HepG2 (cell line): ENCODE data around the gene HNRNPC. TPM values are rescaled to one million over a fixed set of nuclear protein-coding genes. Genes with fewer than 3 reads are reported as not detected.

Experiments used
- AGO2 ChIP-seq: fragments of 200-400 bp; formaldehyde crosslinking; optimal IDR thresholded peaks from 2 replicates; pipeline ENCODE3; 2017; ENCODE audit warnings: mild to moderate bottlenecking, low read depth, low read length, moderate library complexity
- ATF7 ChIP-seq, 2 experiments: fragments of 450-650 bp in 1 of 2; sonication (generic) in 1 of 2; formaldehyde crosslinking in 1 of 2; IDR thresholded peaks; 2 replicates each; pipeline versions ENCODE4 v1.4.0 to v1.6.1; 2016 to 2020; ENCODE audit warnings: antibody characterized with exemption in 1 of 2, mild to moderate bottlenecking in 1 of 2, missing genetic modification reagents in 1 of 2
- EHMT2 ChIP-seq: fragments of 200-600 bp; sonication (generic); IDR thresholded peaks from 2 replicates; pipeline ENCODE4 v1.7.0; 2017; ENCODE audit warnings: antibody characterized with exemption, low read depth, low read length, borderline replicate concordance
- FOSL1 ChIP-seq: sonication (generic); formaldehyde crosslinking; IDR thresholded peaks from 2 replicates; pipeline ENCODE4 v1.9.0; 2021; ENCODE audit warnings: missing genetic modification reagents, borderline replicate concordance
- HDAC1 ChIP-seq: sonication (generic); formaldehyde crosslinking; IDR thresholded peaks from 2 replicates; pipeline ENCODE4 v1.5.1; 2020; ENCODE audit warnings: mild to moderate bottlenecking, missing genetic modification reagents
- MAFK ChIP-seq, 2 experiments: IDR thresholded peaks in 1 of 2; conservative IDR thresholded peaks in 1 of 2; 2 replicates each; pipeline ENCODE4 v1.6.1; 2011; ENCODE audit warnings: improper control_type of control experiment in 2 of 2, low read length in 2 of 2
- MED1 ChIP-seq: sonication (generic); formaldehyde crosslinking; IDR thresholded peaks from 2 replicates; pipeline ENCODE4 v1.4.0; 2020; ENCODE audit warnings: missing genetic modification reagents
- MIXL1 ChIP-seq: IDR thresholded peaks from 2 replicates; pipeline ENCODE4 v1.6.1; 2016
- PAF1 ChIP-seq: IDR thresholded peaks from 2 replicates; pipeline ENCODE4 v1.6.1; 2016; ENCODE audit warnings: missing genetic modification reagents, missing compliant biosample characterization
- SSRP1 ChIP-seq: IDR thresholded peaks from 2 replicates; pipeline ENCODE4 v1.6.1; 2016; ENCODE audit warnings: control low read depth
- U2AF2 ChIP-seq: fragments of 200-400 bp; formaldehyde crosslinking; IDR thresholded peaks from 2 replicates; pipeline ENCODE4 v1.6.1; 2017; ENCODE audit warnings: low read depth, mild to moderate bottlenecking, low read length
- ZEB1 ChIP-seq: IDR thresholded peaks from 2 replicates; pipeline ENCODE4 v1.6.1; 2012; ENCODE audit warnings: mild to moderate bottlenecking, low read depth, inconsistent platforms; ENCODE audit not compliant: insufficient replicate concordance
- ZNF260 ChIP-seq: sonication (generic); formaldehyde crosslinking; IDR thresholded peaks from 2 replicates; pipeline ENCODE4 v1.4.0; 2020; ENCODE audit warnings: missing genetic modification reagents, low read depth, mild to moderate bottlenecking, borderline replicate concordance
- ZNF33A ChIP-seq: sonication (generic); formaldehyde crosslinking; IDR thresholded peaks from 2 replicates; pipeline ENCODE4 v1.5.1; 2020; ENCODE audit warnings: missing genetic modification reagents, mild to moderate bottlenecking, moderate library complexity, borderline replicate concordance
- ZNF34 ChIP-seq: sonication (generic); formaldehyde crosslinking; IDR thresholded peaks from 2 replicates; pipeline ENCODE4 v1.4.0; 2020; ENCODE audit warnings: mild to moderate bottlenecking, missing genetic modification reagents, borderline replicate concordance
- ZNF558 ChIP-seq: sonication (generic); formaldehyde crosslinking; IDR thresholded peaks from 2 replicates; pipeline ENCODE4 v1.9.0; 2022; ENCODE audit warnings: mild to moderate bottlenecking, missing genetic modification reagents, borderline replicate concordance
- ZNF644 ChIP-seq: IDR thresholded peaks from 2 replicates; pipeline ENCODE4 v1.6.1; 2016; ENCODE audit warnings: low read depth
- ZSCAN21 ChIP-seq: sonication (generic); formaldehyde crosslinking; IDR thresholded peaks from 2 replicates; pipeline ENCODE4 v1.8.0; 2022; ENCODE audit warnings: mild to moderate bottlenecking, missing genetic modification reagents, moderate library complexity, borderline replicate concordance
- polyA plus RNA-seq, 8 experiments: library from polyadenylated mRNA; depleted of rRNA in 3 of 8; stranded (reverse) in 7 of 8; unstranded in 1 of 8; fragments of >200 nt; fragmentation: Illumina TruSeq in 4 of 8; extraction: Trizol in 4 of 8; gene quantifications; 2 replicates each; pipeline versions ENCODE4 v1.2.1 to v1.2.3, GENCODE V29; 2011 to 2016; ENCODE audit warnings: low read depth in 4 of 8, missing spikeins in 1 of 8, mixed read lengths in 1 of 8; ENCODE audit not compliant: insufficient read depth in 1 of 8
- total RNA-seq, 5 experiments: library from RNA; depleted of rRNA; stranded (reverse); fragments of >200 nt; fragmentation: Illumina TruSeq; extraction: Trizol; gene quantifications; 2 replicates each; pipeline ENCODE4 v1.2.3, GENCODE V29; 2016; ENCODE audit warnings: low read depth in 1 of 5
- TF ChIP-seq, protein P1 (sequence below): sonication (generic); formaldehyde crosslinking; IDR thresholded peaks from 2 replicates; pipeline ENCODE4 v1.4.0; 2020; ENCODE audit warnings: missing genetic modification reagents, borderline replicate concordance
- TF ChIP-seq, protein P2 (sequence below): sonication (generic); formaldehyde crosslinking; IDR thresholded peaks from 2 replicates; pipeline ENCODE4 v1.4.0; 2020; ENCODE audit warnings: missing genetic modification reagents, borderline replicate concordance

The HNRNPC gene
- total and polyA plus RNA-seq, 2 of the 13 experiments (the other 11 are each of a cell fraction or from before 2014, with no cell fraction given): 628 to 1,099 TPM

DNA sequence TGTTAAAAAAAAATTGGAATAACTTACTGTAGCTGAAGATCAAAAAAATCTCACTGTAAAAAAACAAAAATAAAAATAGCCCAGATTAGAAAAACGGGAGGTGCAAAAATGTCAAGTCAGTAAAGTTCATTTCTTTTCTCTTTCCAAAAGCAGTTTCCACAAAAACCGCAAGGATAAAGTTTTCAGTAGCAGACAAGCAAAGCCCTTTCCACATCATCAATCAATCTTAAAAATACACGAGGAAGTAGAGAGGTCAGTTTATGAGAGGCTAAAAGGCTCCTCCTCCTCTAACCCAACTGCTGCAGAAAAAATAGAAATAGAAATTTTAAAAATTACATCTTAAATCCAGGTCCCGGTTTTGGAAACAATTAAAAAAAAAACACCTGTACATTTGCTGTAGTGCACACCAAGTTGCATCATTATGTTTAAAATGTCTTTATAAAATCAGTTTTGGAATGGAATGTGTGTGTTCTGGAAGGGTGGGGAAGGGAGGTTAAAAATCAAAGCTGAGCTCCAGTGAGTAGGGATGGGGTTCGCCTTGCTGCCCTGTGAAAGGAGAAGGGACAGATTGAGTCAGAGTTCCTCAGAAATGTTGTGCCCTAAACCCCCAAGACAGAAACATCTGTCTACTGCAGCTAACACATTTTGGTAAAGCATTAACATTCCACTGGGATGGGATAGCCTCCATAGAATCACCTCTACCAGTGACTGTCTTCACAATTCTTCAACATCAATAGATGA, 5.8 kb downstream of the HNRNPC start (continued):
- TF ChIP-seq, protein P1, sequence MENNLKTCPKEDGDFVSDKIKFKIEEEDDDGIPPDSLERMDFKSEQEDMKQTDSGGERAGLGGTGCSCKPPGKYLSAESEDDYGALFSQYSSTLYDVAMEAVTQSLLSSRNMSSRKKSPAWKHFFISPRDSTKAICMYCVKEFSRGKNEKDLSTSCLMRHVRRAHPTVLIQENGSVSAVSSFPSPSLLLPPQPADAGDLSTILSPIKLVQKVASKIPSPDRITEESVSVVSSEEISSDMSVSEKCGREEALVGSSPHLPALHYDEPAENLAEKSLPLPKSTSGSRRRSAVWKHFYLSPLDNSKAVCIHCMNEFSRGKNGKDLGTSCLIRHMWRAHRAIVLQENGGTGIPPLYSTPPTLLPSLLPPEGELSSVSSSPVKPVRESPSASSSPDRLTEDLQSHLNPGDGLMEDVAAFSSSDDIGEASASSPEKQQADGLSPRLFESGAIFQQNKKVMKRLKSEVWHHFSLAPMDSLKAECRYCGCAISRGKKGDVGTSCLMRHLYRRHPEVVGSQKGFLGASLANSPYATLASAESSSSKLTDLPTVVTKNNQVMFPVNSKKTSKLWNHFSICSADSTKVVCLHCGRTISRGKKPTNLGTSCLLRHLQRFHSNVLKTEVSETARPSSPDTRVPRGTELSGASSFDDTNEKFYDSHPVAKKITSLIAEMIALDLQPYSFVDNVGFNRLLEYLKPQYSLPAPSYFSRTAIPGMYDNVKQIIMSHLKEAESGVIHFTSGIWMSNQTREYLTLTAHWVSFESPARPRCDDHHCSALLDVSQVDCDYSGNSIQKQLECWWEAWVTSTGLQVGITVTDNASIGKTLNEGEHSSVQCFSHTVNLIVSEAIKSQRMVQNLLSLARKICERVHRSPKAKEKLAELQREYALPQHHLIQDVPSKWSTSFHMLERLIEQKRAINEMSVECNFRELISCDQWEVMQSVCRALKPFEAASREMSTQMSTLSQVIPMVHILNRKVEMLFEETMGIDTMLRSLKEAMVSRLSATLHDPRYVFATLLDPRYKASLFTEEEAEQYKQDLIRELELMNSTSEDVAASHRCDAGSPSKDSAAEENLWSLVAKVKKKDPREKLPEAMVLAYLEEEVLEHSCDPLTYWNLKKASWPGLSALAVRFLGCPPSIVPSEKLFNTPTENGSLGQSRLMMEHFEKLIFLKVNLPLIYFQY: no peak
- TF ChIP-seq ZEB1: no peak
- TF ChIP-seq ATF7 (IDR thresholded peaks at IDR 0.05): 0 out of 2 replicates have a peak, but pooled peaks have one; percentile 4
- TF ChIP-seq ATF7 (CRISPR knock-in tag; IDR thresholded peaks at IDR 0.05): no peak
- no peak for TF ChIP-seq MIXL1 (CRISPR knock-in tag)
- TF ChIP-seq HDAC1: no peak
- no peak for TF ChIP-seq FOSL1 (CRISPR knock-in tag)
- TF ChIP-seq AGO2: peak; percentile 76
- TF ChIP-seq ZSCAN21: no peak
- peak; percentile 55 to 57 for TF ChIP-seq MAFK (conservative IDR thresholded peaks at IDR 0.05 in 1 of 2, IDR thresholded peaks at IDR 0.05 in 1 of 2; ENCODE audit: low read length in 2 of 2)
- TF ChIP-seq MED1 (CRISPR knock-in tag): 0 out of 2 replicates have a peak, but pooled peaks have one; percentile 25
- 0 out of 2 replicates have a peak, but pooled peaks have one; percentile 1 for TF ChIP-seq SSRP1
- TF ChIP-seq, protein P2, sequence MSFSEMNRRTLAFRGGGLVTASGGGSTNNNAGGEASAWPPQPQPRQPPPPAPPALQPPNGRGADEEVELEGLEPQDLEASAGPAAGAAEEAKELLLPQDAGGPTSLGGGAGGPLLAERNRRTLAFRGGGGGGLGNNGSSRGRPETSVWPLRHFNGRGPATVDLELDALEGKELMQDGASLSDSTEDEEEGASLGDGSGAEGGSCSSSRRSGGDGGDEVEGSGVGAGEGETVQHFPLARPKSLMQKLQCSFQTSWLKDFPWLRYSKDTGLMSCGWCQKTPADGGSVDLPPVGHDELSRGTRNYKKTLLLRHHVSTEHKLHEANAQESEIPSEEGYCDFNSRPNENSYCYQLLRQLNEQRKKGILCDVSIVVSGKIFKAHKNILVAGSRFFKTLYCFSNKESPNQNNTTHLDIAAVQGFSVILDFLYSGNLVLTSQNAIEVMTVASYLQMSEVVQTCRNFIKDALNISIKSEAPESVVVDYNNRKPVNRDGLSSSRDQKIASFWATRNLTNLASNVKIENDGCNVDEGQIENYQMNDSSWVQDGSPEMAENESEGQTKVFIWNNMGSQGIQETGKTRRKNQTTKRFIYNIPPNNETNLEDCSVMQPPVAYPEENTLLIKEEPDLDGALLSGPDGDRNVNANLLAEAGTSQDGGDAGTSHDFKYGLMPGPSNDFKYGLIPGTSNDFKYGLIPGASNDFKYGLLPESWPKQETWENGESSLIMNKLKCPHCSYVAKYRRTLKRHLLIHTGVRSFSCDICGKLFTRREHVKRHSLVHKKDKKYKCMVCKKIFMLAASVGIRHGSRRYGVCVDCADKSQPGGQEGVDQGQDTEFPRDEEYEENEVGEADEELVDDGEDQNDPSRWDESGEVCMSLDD (CRISPR knock-in tag): no peak
- no peak for TF ChIP-seq ZNF644 (CRISPR knock-in tag)
- no peak for TF ChIP-seq ZNF260 (CRISPR knock-in tag)
- TF ChIP-seq ZNF33A (CRISPR knock-in tag): peak; percentile 11; the same call in 1 of the 2 replicates
- TF ChIP-seq EHMT2: no peak
- no peak for TF ChIP-seq U2AF2
- TF ChIP-seq ZNF34 (CRISPR knock-in tag): no peak
- TF ChIP-seq ZNF558 (CRISPR knock-in tag): no peak
- 0 out of 2 replicates have a peak, but pooled peaks have one; percentile 18 for TF ChIP-seq PAF1 (CRISPR knock-in tag)
